GM08714 (cell line): Measurements from ENCODE around the gene OR51E2.

Source experiments
- H3K4me3 ChIP-seq: fragments of 200-500 bp; sonication (Bioruptor generic); 2 replicates; pipeline ENCODE4 v1.5.1; 2014; ENCODE audit warnings: mild to moderate bottlenecking, low read length, inconsistent platforms
- ZNF274 ChIP-seq: IDR thresholded peaks from 2 replicates; pipeline ENCODE4 v1.6.1; 2012; ENCODE audit warnings: mild to moderate bottlenecking, low read depth, low read length

OR51E2 gene

DNA sequence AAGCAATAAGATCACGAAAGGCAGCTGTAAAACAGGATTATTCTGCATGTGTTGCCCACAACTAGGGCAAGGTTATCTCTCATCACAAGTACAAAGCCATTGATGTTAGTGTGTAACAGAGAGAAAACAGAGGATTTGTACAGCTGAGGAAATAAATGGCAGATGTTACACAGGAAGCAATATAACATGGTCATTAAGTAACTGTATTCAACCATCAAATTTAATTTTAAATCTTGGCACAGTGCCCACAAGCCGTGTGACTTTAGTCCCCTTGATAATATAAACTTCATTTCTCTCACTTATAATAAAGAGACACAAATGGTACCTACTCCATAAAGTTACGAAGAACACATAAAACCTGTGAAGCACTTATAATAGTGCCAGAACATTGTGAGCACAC is 17.3 kb downstream of the OR51E2 start:
- no peak for TF ChIP-seq ZNF274
- no peak overlapping the region for H3K4me3 ChIP-seq

DNA sequence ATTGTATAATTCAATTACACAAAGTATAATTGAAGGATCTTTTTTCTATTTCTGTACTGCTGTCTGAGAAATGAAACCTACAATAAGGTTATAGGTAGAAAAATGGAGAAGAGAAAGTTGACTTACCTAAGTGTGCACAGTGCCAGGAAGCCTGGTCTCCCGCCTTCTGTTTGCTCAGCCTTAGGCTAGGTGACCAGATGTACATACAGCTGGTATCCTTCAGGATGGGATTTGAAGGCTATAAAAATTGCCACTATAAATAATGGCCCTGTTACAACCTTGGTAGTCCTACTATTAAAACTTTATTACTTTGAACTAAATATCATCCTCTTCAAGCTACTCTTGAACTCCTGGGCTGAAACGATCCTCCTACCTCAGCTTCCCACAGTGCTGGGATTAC is 19.7 kb downstream of the OR51E2 start:
- no peak for TF ChIP-seq ZNF274
- no peak overlapping the region for H3K4me3 ChIP-seq

DNA sequence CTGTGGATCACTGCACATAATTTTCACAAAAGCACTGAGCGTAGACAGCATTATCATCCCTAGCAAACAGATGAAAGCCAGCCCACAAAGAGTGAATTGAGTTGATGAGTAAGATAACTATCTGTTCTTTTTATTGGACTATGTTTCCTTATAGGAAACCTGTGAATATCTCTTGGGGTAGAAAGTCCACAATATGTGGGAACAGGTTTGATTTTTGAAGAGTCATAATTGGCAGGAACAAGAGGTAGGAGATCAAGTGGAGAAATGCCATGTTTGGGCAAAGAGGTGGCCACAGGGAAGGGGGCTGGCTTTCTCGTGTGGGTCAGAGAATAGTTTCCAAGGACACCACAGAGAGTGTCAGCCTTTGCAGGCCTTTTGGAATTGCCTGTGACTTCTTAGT is 23.9 kb downstream of the OR51E2 start:
- no peak overlapping the region for H3K4me3 ChIP-seq
- no peak for TF ChIP-seq ZNF274

DNA sequence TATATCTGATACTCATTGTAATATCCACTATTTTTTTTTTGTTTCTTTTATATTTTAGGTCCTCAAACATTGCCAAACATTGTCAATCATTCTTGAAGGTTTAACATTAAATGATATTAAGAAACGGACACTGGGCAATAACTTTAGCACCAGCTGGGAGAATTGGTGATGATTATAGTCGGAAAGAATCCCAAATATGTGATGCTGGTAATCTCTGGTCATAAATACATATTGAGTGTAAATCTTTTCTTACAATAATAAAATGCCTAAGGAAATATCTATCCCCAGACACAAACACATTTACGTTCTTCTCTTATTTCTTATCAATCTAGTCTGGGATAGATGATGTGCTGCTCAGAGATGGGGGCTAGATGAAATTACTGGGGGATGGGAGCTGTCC is 25.2 kb downstream of the OR51E2 start:
- no peak for TF ChIP-seq ZNF274
- H3K4me3 ChIP-seq = no peak overlapping the region

DNA sequence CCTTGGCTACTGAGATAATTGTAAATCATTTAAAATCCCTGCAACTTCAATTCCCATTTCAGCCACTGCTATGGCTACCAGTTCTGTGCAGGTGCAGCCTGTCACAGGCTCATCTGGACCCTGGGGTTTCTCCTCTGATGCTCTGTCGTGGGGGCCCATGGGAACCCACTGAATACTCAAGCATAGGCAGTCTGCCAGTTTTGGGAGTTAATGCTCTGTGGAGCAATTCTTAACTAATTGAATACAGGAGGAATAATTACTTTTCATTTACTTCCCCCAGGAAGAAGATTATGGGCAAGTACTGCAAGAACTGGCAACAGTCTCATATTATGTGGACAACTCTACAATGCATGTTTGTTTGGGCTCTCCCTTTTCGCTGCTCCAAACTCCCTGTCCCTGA is 25.9 kb downstream of the OR51E2 start:
- H3K4me3 ChIP-seq = no peak overlapping the region
- no peak for TF ChIP-seq ZNF274

DNA sequence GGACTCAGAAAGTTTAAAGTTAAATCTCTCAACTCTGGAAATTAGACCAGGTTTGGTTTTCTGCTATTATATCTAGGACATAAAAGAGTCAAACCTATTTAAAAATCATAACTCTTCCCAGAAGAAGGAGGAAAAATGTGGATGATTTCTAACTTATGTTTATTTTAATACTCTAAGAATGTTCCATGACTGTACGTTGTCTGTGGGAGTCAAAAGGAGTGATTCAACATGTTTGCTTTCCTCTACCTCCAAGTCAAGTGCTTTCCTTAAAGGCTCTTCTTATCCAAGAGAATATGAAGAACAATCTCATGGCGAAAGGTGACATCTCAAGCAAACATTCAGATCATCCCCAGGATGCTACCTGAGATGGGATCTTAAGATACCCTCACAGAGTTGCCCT is 32.2 kb downstream of the OR51E2 start:
- no peak for TF ChIP-seq ZNF274

DNA sequence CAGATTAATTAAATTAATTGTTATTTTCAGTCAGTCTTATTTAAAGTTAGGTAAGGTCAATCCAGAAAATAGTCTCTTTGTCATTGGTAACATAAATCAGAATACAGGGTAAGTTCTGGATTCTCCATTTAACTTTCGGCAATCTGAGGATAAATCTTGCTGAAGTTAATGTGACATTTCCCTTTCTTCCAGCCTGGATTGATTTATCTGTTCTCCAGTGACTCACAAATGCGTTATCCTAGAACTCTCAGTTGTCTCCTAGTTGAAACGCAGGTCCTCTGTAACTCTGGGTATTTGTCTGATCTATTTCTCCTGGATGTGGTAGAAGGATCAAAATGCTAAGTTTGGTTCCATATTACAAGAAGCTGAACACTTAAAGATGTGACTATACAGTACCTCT is 32.9 kb downstream of the OR51E2 start:
- H3K4me3 ChIP-seq = no peak overlapping the region
- no peak for TF ChIP-seq ZNF274

More for the DNA sequence above, 32.2 kb downstream of the OR51E2 start:
- no peak overlapping the region for H3K4me3 ChIP-seq

DNA sequence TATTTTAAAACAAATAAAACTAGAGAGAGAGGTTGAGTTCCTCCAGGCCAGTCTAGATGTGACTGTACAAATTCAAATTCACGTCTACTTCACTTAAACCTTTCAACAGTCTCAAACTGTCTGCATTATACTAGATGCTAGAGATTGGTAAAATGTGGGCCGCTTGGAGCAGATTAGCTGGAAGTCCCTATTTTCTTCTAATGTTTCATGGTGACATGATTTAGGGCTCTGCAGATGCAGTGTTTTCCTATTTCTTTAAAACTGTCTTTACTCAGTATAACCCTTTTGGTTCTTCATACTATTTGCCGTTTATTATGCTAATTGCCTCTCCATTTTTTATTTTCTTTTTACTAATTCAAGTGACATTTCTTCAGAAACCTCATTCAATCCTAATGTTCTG is 33.5 kb downstream of the OR51E2 start:
- H3K4me3 ChIP-seq = no peak overlapping the region
- TF ChIP-seq ZNF274 = no peak

DNA sequence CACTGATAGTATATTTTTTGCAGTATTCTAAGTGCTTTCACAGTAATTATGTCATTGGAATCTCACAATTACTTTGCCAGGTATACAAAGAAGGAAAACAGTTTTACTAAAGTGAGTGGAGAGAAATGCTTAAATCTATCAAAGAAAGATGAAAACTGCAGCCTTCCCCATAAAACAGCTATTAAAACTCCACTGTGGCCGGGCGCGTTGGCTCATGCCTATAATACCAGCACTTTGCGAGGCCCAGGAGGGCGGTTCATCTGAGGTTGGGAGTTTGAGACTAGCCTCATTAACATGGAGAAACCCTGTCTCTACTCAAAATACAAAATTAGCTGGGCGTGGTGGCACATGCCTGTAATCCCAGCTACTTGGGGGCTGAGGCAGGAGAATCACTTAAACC is 34.8 kb downstream of the OR51E2 start:
- no peak for TF ChIP-seq ZNF274
- H3K4me3 ChIP-seq = no peak overlapping the region

DNA sequence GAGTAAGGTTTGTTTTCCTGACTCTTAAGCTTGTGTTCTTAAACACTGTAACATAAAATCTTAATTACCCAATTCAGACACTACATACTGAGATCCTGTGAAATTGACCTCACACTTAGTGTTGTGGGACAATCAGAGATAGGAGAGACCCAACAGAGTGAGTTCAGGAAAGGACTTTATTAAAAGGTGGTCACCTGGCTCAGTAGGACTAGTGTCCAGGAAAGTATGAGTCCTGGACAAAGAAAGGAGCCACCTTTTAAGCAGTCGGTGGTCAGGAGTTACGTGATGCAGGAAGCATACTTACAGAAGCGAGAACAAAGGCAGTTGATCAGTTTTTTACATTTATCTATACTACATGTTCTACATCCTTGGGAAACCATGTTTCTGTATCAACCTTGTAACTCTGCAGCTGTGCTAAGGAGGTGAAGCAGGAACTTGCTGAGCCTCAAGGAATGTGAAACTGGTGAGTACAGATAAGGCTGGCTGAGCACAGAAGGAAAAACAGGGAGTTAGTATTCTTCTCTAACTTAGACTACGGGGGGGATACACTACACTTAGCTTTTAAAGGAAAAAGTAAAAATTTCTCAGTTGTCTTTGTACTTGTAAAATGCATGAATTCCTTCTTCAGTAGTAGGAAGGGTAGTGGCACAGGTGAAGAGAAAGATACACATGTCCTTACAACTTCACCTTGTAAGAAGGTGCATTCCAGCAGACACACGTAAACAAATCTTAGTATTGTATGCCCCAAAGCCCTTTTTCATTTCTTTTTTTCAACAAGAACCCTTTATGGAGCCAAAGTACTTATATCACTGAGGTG is 38.8 kb downstream of the OR51E2 start:
- H3K4me3 ChIP-seq = no peak overlapping the region
- no peak for TF ChIP-seq ZNF274

DNA sequence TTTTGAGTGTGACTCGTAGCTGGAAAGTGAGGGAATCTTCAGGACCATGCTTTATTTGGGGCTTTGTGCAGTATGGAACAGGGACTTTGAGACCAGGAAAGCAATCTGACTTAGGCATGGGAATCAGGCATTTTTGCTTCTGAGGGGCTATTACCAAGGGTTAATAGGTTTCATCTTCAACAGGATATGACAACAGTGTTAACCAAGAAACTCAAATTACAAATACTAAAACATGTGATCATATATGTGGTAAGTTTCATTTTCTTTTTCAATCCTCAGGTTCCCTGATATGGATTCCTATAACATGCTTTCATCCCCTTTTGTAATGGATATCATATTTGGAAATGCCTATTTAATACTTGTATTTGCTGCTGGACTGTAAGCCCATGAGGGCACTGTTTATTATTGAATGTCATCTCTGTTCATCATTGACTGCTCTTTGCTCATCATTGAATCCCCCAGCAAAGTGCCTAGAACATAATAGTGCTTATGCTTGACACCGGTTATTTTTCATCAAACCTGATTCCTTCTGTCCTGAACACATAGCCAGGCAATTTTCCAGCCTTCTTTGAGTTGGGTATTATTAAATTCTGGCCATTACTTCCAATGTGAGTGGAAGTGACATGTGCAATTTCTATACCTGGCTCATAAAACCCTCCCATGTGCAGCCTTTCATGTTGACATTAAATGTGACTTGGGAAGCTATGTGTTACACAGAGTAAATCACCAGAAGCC is 42.9 kb downstream of the OR51E2 start:
- TF ChIP-seq ZNF274 = no peak
- H3K4me3 ChIP-seq = no peak overlapping the region

DNA sequence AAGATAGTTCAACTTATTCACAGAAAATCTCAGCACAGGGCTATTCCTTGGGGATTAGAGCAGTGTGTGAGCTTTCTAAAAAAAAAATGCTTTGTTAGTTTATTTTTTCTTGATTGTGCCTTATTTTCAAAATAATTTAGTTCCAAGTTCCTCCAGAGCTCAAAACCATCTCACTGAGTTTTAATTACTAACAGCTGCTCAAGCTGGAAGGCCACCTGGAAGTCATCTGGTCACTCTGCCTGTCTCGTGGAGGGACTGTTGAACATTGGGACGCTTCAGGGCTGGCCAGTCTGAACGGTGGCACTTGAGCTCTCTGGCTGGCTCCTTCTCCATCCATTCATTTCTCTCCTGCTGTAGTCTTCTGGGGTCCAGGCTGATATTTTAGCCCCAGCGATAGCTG is 49.9 kb downstream of the OR51E2 start:
- TF ChIP-seq ZNF274 = no peak
- H3K4me3 ChIP-seq = no peak overlapping the region

DNA sequence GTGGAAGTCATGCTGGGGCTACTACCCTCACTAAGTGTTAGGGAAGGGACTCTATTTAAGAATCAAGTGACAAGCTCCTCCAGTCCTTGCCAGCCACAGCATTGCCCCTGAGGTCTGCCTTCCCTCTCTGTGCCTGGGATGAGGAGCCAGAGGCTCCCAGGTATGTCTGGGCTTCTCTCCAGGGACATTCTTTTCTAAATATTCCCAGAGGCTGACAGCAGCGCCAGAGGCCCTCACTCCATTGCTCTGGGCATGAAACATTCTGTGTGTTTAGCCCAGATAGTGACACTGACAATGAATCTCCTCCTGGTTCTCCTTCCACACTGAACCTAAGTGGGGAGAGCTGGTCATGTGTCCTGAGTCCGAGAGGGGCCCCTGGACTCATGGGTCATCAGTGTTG is 51.7 kb downstream of the OR51E2 start:
- no peak for TF ChIP-seq ZNF274
- H3K4me3 ChIP-seq = no peak overlapping the region

DNA sequence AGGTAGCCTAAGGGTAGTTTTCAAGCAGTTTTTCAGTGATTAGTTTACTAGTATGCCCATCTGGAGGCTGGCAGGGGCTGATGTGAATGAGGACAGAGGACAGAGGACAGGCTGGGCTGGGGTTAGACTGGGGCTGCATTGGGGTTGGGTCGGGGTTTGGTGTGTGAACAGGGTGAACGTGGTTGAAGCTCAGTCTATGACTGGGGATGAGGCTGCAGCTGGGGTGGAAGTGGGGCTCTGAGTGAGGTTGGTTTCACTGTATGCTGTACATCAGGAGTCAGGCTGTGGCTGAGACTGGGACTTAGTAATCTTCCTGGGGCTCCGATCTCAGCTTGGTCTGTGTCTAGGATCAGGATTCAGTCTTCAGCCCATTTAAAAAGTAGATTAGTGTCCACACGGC is 53.4 kb downstream of the OR51E2 start:
- H3K4me3 ChIP-seq = no peak overlapping the region
- no peak for TF ChIP-seq ZNF274

DNA sequence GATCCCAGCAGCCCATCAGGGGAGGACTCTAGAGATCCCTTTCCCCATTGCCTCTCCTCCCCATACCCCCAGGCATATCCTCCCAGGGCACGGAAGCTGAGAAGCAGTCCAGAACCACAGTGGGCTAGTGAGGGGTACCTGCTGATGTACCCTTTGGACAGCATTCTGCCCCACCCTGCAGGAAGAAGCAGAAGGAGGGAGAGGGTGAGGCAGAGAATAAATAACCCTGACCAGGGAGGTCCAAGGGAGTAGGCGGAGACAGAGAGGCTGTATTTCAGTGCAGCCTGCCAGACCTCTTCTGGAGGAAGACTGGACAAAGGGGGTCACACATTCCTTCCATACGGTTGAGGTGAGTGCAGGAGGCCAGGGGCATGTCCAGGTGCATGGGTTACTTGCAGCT is 54.0 kb downstream of the OR51E2 start, which contains the start of gene OR51E1:
OR51E1 (plus strand) TSS at position 301 of the 400 bp plus-strand sequence. CDS start 8,545 bp downstream, outside the sequence.
- H3K4me3 ChIP-seq = no peak within 1 kb of the TSS
- TF ChIP-seq ZNF274 = no peak
